ENCODE results near the gene NHERF1.

Gene NHERF1

GRCh38 chr17:74748529-74749278 is at the start of gene NHERF1:
Gene NHERF1 (plus strand): TSS chr17:74748628. CDS start chr17:74748847, 219 bp downstream.
- peak; percentile 98 for DNase-seq

- DNase-seq, result no peak
These were observed 49.2 kb upstream of the NHERF1 start for GRCh38 chr17:74699236-74699635.

GRCh38 chr17:74702116-74702871 is 46.1 kb upstream of the NHERF1 start:
- DNase-seq, result no peak

GRCh38 chr17:74703311-74703710 is 45.1 kb upstream of the NHERF1 start:
- no peak for DNase-seq

DNA sequence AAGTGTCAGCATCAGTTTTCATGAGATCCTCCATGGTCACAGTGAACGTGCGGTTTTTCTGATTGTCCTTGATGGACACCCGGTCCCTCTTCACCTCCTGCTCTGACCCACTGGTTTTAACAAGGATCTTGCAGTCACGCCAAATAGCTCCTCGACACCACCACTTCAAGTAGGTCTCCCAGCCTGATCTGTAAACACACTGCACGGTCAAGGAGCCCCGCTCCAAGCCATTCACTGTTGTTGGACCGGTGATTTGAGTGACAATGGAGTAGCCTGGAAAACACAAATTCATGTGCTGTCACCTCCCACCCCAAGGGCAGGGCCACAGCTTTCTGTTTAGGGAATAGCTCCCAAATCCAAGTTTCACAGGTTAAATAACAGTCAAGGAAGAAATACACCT is 43.9 kb upstream of the NHERF1 start:
- DNase-seq, result no peak

DNA sequence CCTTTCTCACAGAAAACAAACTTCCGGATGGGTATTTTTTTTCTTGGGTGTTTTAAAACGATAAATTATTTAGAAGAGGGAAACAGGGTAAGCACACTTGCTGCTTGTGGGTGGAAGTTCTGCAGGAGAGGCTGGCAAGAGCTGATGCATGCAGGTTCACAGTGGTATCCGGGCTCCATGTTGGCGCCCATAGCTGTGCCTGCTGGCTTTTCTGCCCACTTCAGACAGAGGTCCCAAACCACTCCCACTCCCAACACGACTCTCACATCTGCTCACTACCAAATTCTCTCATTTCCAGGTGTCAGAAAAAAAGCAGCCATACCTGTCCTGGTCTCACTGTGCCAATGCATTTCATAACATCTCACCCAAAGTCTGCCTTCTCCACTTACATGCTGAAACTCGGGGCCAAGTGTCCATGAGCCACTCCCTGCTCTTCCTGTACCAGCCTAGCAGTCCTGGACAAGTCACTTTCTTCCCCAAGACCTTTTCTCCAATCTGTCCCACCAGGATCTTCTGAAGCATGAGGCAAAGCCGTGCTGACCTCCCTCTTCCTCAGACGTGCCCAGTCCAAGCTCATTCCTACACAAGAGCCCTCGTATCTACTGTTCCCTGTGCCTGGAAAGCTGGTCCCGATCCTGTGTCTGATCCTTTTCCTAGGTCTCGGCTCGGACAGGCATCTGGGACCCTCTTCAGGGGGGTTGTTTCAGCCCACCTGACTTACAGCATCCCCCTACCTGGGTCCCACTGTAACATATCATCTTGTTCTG is 37.2 kb upstream of the NHERF1 start:
- DNase-seq, result no peak

DNA sequence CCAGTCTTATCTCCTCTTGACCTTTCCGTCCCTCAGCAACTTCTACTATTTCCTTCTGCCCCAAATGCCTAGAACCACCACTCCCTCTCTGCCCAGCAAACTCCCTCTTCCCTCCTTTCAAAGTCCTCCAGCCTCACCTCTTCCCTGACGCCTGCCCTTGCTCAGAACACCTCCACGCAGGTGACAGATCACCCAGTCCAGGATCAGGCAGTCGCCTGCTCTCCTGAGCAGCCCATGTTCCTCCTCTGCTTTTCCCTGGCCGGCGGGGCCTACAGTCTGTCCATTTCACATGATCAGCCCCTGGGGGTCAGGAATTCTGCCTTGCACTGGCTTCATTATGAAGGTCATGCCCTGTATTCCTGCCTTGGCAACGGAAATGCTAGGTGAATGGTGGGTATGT is 36.1 kb upstream of the NHERF1 start:
- no peak for DNase-seq

DNA sequence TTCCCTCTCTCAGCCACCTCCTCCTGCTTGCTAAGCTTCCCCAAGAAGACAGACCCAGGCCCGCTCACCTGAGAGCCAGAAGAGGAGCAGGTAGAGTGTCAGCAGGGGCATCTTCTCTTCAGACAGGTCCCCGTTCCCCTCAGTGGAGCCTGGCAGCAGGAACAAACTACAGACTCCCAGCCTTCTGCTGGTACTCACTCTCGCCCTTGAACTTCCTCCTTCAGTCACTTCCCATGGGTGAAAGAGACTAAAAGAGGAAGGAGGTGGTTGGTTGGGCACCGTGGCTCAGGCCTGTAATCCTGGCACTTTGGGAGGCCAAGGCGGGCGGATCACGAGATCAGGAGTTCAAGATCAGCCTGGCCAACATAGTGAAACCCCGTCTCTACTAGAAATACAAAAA is 35.7 kb upstream of the NHERF1 start, which contains the start of gene CD300LF:
Gene CD300LF (minus strand): TSS at position 168 of the 400 bp plus-strand sequence. CDS start 57 bp downstream, at position 111.
- no peak for DNase-seq

GRCh38 chr17:74713171-74713755 is 35.2 kb upstream of the NHERF1 start:
- no peak for DNase-seq

- no peak for DNase-seq
These were observed 33.3 kb upstream of the NHERF1 start for GRCh38 chr17:74715144-74715543.

DNA sequence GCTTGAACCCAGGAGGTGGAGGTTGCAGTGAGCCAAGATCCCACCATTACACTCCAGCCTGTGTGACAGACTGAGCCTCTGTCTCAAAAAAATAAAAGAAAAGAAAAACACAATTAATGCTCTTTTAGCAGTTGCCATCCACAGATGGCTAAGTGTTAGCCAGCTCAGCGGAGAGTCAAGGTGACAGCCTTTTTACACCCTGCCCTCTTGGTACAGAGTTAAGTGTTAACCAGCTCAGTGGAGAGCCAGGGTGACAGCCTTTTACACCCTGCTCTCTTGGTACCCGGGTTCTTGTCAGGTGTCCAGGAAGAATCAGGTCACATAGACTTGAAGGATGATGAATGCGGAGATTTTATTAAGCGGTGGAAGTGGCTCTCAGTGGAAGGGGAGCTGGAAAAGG is 27.9 kb upstream of the NHERF1 start:
- DNase-seq, result no peak

DNA sequence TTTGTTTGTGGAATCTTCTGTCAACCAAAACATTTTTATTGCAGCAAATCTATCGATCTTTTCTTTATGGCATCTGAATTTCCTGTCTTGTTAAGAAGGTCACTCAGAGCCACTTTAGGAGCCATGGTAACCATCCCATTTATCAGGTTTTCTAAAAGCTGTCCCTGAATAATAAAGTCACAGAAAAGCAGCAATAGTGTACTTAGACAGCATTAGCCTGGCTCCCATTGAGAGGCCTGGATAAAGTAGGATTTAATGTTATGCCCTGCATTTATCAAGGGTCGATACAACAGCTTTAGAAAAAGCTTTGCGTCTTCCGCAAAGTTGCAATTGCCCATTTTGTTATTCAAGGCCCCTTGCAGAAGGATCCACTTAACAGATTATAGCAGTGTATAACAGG is 25.6 kb upstream of the NHERF1 start:
- DNase-seq, result no peak

- DNase-seq, result no peak
These were observed 24.5 kb upstream of the NHERF1 start for GRCh38 chr17:74723891-74724290.

GRCh38 chr17:74725111-74725510 is 23.3 kb upstream of the NHERF1 start:
- no peak for DNase-seq

DNA sequence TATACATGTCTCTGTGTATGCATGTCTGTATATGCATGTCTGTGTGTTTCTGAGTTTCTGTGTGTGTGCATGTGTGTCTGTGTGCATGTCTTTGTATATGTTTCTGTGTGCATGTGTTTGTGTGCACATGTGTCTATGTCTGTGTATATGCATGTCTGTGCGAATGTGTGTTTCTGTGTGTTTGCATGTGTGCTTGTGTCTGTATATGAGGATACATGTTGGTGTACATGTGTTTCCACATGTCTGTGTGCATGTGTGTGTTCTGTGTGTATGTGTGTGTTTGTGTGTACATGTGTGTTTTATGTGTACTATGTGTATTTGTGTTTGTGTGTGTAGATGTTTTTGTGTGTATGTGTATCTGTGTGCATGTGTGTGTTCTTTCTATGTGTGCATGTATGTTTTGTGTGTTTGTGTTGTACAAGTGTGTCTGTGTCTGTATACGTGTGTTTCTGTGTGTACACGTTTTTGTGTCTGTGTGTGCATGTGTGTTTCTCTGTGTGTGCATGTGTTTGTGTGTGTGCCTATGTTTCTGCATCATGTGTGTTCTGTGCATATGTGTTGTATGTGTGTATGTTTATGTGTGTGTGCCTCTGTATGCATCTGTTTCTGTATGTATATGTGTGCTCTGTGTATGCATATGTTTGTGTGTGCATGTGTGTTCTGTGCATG is 20.3 kb upstream of the NHERF1 start:
- no peak for DNase-seq

GRCh38 chr17:74728702-74729075 is 19.7 kb upstream of the NHERF1 start:
- DNase-seq, result no peak

DNA sequence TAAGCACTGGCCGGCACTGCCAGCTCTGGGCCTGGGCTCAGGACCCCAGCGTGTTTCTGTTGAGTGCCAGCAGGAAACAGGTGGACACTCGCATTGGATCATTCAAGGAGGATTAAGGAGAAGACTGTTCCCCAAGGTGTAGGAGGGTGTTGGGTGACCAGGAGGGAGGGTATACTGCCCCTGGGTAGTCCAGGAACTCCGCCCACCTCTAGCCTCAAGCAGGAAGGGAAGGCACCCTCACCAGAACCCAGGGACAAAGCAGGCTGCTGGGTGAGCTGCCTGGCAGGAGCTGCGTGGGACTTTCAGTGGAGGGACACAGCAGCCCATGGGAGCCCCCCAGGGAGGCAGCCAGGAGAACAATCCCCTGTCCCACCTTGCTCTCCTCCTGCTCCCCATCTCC is 19.1 kb upstream of the NHERF1 start:
- no peak for DNase-seq

- no peak for DNase-seq
These were observed 18.6 kb upstream of the NHERF1 start for GRCh38 chr17:74729866-74730265.

- peak; percentile 79 for DNase-seq
These were observed 17.7 kb upstream of the NHERF1 start for GRCh38 chr17:74730491-74731346.

DNA sequence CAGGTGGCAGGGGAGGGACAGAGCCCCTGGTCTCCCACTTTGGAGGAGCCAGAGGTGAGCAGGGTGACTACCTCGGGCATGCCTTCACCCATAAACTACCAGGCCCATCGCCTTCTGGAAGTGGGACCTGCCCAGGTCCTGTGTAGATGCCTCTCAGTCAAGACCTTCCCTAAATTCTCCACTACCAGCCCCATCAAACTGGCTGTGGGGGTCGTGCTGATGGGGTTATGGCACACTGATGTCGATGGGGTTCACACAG is 17.2 kb upstream of the NHERF1 start:
- no peak for DNase-seq

DNA sequence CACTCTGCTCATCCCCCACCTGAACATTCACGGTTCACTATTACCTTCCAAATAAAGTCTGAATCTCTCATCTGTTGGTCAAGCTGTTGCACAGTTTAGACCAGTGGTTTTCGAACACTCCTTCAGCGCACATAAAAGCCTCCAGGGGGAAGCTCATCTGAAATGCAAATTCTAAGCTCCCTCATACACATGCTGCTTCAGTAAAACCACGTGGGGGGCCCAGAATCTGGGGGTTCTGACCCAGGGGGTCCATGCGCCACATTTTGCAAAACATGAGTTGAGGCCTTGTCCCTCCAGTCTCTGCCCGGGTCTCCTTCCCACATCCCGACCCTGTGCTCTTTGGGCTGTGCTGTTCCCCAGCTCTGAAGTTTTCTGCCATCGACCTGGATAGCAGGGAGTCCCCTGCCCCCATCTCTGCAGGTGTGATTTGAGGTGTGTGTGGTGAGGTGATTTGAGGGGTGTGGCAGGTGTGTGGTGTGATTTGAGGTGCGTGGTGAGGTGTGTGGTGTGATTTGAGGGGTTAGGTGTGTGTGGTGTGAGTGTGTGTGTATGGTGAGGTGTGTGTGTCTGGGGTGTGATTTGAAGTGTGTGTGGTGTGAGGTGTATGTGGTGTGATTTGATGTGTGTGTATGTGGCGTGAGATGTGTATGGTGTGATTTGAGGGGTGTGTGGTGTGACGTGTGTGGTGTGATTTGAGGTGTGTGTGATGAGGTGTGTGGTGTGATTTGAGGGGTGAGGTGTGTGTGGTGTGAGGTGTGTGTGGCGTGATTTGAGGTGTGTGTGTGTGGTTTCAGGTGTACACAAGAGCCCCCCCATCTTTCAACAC is 16.2 kb upstream of the NHERF1 start:
- no peak for DNase-seq
